GM18526 (cell line): Measurements from ENCODE around the gene CPLX1.

ENCODE experiments used
- POLR2A ChIP-seq: IDR thresholded peaks from 3 replicates; pipeline ENCODE4 v1.6.1; 2011; ENCODE audit not compliant: insufficient read length; ENCODE audit errors: extremely low read depth

Gene CPLX1

DNA sequence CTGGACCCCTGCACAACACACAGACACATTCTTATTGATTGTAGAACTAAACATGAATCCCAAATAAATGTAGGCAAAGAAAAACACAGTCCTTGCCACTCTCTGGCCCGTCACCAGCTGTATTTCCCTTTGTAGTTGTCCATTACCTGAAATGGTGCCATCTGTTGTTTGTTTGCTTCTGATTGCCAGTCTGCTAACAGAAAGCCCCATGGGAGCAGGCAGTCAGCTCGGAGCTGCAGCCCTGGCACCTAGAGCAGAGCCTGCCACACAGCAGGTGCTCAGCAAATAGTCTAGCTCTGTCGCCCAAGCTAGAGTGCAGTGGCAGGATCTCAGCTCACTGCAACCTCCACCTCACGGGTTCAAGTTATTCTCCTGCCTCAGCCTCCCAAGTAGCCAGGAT, 28.9 kb downstream of the CPLX1 start:
- TF ChIP-seq POLR2A = no peak

DNA sequence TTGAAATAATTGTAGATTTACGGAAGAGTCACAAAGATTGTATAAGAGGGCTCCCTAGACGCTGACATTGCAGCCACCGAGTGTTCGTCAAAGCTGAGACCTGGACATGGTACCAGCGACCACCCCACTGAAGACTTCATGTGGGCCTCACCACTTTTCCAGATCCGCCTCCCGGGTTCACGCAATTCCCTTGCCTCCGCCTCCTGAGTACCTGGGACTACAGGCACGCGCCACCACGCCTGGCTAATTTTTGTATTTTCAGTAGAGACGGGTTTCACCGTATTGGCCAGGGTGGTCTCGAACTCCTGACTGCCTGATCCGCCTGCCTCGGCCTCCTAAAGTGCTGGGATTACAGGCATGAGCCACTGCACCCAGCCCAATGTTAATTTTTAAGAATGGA, 29.7 kb downstream of the CPLX1 start:
- TF ChIP-seq POLR2A = no peak

DNA sequence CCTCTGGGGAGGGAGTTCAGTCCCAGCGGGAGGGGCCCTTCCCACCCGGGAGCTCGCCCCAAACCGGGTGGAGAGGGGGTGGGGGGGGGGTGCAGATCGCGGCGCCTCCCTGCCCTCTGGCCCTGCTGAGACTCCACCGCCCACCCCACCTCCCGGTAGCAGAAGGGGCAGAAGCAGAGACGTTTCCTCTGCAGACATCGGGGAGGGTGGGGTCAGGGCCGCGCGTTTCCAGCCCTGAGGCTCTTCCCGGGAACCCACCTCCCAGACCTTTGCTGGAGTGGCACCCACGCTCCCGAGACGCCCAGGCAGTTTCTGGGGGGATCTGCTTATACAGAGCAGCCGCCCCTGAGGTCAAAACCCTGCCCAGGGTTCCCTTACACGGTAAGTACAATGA, 30.2 kb downstream of the CPLX1 start:
- no peak for TF ChIP-seq POLR2A

DNA sequence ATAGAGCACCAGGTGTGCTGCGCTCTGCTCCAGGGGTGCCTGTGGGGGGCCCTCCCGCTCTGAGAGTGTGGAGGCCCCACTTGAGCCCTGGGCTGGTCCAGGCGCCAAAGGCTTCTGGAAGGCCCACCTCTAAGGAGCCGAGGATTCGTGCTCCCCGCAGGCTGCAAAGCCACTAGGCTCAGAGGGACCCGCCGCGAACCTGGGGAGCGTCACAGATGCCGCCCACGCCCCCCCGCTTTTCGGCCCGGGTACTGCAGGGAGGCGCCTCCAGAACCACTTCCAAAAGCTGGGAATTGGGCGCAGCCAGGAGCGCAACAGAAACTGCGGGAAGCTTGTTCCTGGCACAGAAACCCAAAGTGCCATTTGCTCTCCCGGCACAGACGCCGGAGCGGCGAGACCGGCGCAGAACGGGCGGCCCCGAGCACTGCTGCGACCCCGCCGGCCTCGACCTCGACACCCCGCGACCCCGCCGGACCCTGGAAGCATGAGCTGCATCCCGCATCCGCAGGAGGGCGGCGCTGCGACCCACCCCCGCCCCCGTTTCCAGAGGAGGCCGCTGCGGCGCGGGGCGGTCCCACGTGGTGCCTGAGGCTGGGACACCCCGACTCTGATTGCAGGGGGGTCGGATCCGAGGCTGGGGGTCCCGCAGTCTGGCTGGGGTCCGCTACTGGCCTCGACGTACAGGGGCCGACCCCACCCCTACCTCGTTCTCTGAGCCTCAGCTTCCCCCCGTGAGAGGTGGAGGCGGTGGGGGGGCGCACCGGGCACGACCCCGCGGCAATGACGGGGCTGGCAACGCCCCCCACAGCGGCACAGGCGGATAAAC, 30.8 kb downstream of the CPLX1 start:
- no peak for TF ChIP-seq POLR2A

DNA sequence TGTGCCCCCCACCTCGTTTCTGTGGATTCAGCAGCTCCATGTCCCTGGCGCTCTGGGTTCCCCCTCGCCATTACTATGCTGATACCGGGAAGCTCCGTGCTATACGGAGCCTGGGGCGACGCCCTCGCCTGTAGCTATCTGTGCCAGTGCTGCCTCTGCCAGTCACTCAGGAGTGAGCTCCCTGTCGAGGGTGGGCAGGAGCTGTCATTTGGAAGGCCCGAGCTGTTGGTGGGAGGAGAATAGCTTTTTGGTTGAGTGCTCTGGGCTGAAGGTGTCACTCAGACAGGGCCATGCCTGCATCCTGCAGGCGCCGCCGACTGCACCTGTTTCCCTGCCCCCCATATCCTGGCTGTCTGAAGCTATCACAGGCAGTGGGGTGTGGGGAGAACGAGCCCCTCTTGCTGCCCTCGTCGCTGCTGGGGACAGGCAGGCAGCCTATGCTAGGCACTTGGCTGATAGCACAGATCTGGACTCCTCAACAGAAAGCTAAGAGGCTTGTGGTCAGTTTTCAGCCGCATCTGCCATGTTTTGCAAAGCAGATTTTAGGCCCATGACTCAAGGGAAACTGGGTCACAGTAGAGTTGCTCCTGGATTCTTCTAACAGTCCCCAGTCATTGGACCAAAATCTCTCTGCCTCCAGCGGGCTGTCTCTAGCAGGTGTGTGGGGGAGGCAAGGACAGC, 31.8 kb downstream of the CPLX1 start:
- no peak for TF ChIP-seq POLR2A

DNA sequence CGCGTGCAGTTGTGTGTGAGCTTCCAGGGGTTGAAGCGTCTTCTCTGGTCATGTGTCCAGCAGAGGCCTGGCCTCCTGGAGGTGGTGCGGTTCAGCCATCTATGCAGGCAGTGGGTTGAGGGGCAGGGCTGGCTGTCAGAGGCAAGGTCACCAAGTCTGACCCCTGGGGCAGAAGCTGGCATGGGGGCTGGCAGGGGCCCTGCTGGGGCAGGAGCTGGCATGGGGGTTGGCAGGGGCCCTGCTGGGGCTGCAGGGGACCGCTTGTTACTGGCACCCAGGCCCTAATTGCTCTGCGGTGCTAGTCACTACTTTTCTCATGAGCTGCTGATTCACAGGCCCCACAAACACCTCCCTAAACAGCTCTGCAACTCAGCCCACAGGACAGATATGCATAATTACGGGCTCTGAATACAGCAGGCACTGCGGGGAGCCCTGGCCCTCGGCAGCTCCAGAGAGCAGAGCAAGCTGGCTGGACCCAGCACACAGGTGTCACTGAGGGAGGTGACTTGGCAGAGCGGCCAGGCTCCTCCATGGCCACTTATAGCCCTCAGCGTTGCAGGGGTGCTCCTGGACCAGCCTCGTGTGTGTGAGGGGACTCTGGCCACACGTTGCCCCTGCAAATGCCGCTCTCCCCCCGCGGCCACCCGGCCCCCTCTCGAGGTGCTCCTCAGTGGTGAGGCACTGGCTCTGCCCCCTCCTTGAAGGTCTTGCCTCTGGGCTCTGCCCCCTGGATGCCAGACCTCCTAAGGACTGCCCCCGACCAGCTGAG, 32.7 kb downstream of the CPLX1 start:
- TF ChIP-seq POLR2A = no peak

DNA sequence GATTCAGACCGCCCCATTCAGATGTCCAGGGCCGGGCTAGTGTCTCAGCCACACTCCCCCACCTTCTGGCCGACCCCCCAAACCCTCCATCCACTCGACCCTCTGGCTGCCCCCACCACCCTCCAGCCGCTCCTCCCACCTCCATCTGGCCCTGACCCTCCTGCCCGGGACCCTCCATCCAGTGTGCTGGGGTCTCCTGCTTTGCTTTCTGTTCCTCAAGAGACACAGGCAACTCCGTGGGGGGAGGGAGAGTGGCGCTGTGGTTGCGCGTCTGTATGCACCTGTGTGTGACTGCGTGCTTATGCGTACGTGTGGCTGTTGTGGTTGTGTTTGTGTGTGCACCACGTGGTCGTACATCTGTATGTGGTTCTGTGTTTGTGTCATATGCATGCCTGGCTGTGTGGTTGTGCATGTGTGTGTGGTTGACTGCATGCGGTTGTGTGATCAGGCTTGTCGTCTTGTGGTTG, 33.3 kb downstream of the CPLX1 start:
- no peak for TF ChIP-seq POLR2A

DNA sequence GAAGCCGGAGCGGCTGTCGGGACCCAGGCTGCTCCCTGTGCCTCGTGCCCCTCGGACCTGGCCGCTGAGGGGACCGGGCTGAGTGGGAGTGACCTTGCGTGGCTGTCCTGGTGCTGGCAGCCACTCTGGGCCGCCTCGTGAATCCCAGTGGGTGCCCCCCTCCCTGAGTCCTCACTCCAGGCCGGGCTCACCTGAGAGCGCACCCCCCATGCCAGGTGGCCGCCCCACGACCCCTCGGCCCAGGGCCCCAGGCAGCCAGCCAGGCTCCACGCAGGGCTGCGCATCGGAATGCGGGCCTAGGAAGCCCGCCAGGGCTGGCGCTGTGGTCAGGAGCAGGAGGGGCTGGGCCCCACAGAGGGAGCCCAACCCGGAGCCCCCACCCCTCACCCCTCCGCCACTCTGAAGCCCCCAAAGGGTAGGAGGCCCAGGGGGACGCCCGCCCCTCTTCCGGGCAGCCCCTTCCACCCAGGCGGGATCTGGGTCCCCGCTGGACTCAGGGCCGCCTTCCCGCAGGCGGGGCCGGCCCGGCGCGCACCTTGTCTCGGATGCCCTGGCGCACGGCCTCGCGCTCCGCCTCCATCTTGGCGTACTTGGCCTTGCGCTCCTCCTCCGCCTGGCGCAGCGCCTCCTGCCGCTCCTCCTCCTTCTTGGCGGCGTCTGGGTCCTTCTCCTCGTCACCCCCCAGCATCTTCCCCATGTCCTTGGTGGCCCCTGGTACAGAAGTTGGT, 33.9 kb downstream of the CPLX1 start:
- no peak for TF ChIP-seq POLR2A

DNA sequence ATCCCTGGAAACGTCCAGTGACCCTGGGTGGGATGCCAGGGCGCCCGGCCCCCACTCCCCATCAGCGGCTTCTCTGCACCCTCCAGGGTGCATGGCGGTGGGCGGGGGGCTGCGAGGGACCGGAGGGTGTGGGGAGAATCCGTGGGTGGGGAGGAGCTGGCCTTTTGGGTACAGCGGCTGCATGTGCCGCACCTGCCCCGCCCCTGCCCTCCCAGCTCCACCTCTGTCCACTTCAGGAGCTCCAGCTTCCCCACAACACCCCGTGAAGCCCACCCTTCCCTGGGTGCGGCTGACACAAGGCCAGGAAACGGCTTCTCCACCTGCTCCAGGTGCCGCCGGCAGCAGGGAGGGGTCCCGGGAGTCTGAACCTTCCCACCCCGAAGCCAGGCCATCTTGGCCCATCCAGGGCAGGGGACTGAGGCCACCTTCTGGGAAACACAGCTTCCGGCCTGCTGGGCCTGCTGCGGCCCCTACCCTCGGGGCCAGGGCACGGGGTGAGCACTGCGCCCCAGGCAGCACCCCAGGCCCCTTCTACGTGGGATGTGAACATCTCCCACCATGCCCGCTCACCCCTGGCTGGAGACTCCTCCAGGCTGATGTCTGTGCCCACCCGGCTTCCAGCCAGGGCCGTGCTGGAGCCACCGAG, 34.6 kb downstream of the CPLX1 start:
- TF ChIP-seq POLR2A = no peak

DNA sequence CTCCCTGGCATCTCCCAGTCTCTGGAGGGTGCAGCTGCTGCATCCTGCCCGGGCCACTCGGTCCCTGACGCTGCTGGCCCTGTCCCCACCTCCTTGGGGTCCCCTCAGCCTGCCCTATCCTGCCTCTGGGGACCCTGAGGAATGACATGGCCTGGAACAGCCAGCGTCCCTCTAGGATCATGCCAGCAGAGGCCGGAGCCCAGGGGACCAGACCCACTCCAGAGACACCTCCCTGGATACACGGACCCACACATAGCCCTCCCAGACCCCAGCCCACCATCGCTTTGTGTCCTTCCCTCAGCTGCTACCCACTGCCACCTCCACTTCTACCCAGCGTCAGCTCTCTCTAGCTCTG, 35.5 kb downstream of the CPLX1 start:
- TF ChIP-seq POLR2A = no peak

DNA sequence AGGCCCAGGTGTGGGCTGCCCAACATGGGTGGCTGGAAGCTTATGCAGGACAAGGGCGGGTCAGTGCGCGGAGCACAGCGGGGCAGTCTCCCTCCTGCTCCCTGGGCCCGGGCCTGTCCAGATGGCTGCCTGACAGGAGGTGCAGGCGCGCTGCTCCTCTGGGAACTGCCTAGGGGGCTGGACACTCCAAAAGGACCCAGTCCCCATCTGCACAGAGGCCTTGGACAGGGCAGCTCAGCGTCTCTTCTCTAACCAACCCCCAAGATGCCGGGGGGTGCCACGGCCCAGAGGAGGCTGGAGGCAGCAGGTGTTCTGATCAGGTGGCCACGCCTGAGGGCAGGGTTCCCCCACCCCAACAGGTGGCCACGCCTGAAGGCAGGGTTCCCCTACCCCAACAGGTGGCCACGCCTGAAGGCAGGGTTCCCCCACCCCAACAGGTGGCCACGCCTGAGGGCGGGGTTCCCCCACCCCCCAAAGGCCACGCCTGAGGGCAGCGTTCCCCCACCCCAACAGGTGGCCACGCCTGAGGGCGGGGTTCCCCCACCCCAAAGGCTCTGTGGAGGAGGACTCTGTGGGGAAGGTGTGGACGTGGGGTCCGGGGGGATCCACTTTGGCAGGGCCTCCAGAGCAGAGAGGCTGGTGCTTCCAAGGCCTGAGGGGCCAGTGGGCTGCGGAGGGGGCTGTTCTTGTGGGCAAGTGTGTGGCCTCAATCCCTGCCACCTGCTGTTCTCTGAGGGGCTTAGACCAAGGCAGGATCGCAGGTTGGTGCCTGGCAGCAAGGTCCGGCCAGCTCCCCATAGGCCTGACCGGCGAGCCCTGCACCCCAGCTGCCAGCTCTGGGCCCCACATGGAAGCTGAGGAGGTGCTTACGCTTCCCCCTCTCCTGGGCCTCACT, 36.1 kb downstream of the CPLX1 start:
- no peak for TF ChIP-seq POLR2A

DNA sequence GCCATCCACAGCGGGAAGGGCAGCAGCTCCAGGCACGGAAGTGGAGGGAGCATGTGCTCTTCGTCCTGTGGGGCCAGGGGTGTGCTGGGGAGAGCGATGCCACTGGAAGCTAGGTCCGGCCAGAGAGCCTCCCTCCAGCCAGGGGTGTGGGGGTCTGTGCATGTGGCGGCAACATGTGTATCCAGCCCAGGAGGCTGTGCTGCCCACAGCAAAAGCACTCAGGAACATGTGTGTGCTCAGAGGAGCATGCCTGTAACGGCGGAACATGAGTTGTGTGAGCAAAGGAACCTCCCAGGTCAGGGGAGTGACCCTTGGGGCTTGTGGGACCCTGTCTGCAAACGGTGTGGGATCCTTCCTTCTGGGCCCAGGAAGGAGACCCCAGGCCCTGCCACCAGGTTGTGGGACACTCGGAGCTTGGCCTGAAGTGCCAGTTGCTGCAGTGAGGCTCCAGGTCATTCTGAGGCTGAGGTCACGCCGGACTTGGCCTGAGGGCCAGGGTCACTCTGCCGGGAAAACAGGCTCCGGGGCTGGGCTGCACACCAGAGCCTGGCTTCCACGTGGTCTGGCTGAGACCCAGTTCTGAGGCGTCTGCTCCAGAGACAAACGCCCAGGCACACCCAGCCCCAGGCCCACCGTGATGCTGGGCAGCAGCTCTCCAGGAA, 37.2 kb downstream of the CPLX1 start:
- TF ChIP-seq POLR2A = no peak

DNA sequence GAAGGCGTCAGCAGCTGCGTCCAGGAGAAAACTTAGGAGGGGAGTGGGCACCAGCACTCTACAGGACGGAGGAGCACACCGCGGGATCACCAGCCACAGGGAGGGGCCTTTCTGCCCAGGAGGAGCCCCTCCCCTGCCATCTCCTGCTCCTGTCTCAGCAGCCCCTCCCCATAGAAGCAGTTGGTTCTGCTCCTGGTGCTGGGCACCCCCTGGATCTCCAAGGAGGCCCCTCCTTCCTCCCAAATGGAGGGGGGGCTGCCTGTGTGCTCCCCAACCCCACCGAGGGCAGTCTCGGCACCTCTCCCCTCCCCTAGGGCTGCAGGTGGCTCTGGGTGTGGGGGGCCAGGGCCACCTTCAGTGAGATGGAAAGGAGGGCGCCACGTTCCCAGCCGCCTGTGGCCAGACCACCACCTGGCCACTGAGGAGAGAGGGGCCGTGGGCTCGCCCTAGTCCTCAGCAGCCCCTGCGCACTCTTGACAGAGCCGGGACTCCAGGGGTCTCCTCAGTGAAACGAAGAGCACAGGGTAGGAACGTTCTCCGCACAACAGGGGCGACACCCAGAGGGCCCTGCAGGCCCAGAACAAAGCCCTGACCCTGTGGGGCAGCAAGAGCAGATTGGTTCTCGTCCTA, 37.8 kb downstream of the CPLX1 start:
- no peak for TF ChIP-seq POLR2A

DNA sequence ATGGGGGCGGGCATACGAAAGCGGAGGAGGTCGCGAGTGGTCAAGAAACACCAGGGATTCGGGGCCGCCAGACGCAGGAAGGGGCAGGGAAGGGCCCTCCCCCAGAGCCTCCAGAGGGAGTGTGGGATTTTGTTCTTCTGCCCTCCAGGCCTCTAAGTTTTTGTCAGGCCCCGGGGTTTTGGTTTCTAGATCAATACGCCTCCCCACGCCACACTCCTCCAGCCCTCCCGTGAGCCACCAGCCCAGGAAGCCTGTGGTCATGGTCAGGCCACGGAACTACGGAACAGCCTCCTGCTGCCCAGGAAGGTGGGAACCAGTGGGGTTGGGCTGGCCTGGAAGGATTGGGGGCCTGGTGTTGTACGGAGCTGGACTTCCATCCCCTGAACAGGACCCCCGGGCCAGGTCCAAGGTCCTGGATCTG, 38.4 kb downstream of the CPLX1 start:
- no peak for TF ChIP-seq POLR2A
